Measurements from ENCODE around the gene CHI3L1. TPM values are rescaled to one million over a fixed set of nuclear protein-coding genes. Genes with fewer than 3 reads are reported as not detected.
"Not testable (repeated sequence)": the region's sequence is repeated elsewhere in the genome, so short reads cannot be mapped to it uniquely, and the experiment has no call there.

CHI3L1 gene
- 10 to 100 TPM in 4 of 7 donors, 1 to 10 TPM in 3; 7.1 to 41.2 (median 15.2) TPM for total RNA-seq
- 10 to 100 TPM in 2 of 3 donors, 1 to 10 TPM in 1; 2.7 to 40.8 (median 15.7) TPM for polyA plus RNA-seq
- long read RNA-seq, donor 1 = 0 reads
- long read RNA-seq, donor 2 = 0 reads

DNA sequence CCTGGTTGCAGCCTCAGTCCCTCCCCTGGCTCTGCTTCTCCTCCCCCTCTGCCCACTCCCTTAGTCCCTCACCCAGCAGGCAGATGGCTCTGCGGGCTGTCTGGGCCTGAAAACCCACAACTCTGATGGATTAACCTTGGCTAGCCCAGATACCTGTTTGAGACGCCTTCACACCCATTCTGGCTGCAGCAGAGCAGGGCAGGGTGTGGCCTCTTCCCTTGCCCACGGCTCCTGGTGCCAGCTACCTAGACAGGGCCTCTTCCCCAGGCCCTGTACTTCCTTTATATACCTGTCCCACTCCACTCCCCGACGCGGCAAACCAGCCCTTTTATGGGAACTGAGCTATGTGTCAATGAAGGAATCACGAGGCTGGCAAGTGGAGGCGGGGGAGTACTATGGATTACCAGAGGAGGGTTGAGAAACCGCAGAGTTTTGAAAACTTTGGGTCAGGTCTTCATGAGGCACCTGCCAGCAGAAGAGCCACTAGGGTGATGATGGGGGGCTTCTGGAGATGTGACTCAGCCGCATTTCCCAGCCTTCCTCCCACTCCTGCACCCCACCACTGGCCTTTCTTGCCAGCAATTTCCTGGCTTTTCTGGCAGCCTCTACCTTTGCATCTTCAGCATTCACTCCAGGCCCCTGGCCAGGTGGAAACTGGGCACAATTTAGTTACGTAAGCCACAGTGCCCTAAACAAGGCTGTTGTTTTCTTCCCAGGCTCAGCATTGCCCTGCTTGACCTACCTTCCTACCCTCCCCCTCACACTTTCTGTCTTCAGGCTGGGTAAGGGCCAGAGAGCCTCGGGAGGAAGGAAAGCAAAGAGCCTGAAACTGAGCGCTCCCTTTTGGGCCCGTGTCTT is at the start of gene CHI3L1:
TSS of gene CHI3L1 (minus strand) at position 259 of the 858 bp plus-strand sequence. CDS start at position 178, 81 bp downstream.
- H3K4me1 ChIP-seq = peaks cover 0 to 50% (median 12%) of the 10 kb centered on the region in 6 donors
- no peak for TF ChIP-seq POLR2A (IDR thresholded peaks at IDR 0.05)
- TF ChIP-seq POLR2AphosphoS5 (IDR thresholded peaks at IDR 0.05) = no peak
- TF ChIP-seq, protein P1, sequence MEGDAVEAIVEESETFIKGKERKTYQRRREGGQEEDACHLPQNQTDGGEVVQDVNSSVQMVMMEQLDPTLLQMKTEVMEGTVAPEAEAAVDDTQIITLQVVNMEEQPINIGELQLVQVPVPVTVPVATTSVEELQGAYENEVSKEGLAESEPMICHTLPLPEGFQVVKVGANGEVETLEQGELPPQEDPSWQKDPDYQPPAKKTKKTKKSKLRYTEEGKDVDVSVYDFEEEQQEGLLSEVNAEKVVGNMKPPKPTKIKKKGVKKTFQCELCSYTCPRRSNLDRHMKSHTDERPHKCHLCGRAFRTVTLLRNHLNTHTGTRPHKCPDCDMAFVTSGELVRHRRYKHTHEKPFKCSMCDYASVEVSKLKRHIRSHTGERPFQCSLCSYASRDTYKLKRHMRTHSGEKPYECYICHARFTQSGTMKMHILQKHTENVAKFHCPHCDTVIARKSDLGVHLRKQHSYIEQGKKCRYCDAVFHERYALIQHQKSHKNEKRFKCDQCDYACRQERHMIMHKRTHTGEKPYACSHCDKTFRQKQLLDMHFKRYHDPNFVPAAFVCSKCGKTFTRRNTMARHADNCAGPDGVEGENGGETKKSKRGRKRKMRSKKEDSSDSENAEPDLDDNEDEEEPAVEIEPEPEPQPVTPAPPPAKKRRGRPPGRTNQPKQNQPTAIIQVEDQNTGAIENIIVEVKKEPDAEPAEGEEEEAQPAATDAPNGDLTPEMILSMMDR (IDR thresholded peaks at IDR 0.05 in 8 of 11, conservative IDR thresholded peaks at IDR 0.05 in 3 of 11) = no peak
- H3K4me3 ChIP-seq = peak within 1 kb of the TSS in 1 of 8 donors; percentile 17
- WGBS, 5 donors = 23 to 37% (median 29%) methylated on average over 13 to 14 of the region's 14 CpGs
- intact Hi-C loops (cut with DNase I; ENCODE audit: low total_unique reads) = no loop called here
- peak; percentile 67 for DNase-seq
- peaks cover 0 to 27% (median 0%) of the 10 kb centered on the region in 7 donors for H3K27me3 ChIP-seq (replicated peaks in 1 of 7)
- H3K9me3 ChIP-seq = no peaks in the 10 kb centered on the region
- no peaks in the 10 kb centered on the region for H3K36me3 ChIP-seq
- peak within 1 kb of the TSS in 6 of 8 donors; percentile 1 to 50 (median 40) for H3K27ac ChIP-seq

DNA sequence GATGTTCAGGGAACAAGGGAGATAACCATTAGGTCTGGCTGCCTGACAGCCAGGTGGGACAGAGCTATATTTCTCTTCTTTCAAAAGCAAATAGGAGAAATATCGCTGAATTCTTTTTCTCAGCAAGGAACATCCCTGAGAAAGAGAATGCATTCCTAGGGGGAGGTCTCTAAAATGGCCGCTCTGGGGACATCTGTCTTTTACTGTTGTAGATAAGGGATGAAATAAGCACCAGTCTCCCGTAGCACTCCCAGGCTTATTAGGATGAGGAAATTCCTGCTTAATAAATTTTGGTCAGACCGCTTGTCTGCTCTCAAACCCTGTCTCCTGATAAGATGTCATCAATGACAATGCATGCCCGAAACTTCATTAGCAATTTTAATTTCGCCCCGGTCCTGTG is 48.4 kb upstream of the CHI3L1 start:
- not testable (repeated sequence) for H3K27ac ChIP-seq, DNase-seq
- 88 to 94% (median 91%) methylated on average over 7 of the region's 7 CpGs for WGBS, 5 donors

DNA sequence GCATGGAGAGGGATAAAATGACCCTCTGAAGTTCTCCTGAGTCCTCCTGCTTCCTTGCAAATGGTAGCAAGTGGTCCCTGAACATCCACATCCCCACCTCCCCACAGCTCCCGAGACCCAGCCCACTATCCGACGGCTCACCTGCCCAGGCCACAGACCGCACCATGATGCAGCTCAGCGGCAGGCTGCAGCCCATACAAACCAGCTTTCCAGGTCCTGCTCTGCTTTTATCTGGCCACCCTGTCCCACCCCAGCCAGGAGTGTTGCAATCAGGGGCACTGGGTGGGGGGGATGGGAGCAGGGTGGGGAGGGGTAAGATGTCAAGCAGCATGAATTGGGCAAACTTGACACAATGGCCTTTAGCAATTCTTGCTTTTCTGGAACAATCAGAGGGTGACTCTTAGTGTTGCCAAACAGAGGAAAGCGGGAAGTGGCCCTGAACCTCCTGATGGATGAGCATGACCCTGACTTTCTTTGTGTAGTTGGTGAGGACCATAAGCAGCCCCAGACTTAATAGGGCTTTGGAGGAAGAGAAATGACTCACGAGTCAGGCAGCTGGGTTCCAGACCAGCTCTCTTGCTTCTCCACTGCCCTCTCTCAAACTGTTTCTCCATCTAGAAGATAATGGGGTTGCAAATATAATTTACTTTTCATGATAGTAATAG is 43.1 kb upstream of the CHI3L1 start, which contains the start of gene CHIT1:
TSS of gene CHIT1 (minus strand) at position 203 of the 665 bp plus-strand sequence. CDS start at position 166, 37 bp downstream.
- DNase-seq = no peak
- WGBS, 5 donors = 69 to 87% (median 81%) methylated on average over 7 of the region's 7 CpGs
- intact Hi-C loops (cut with DNase I; ENCODE audit: low total_unique reads) = no loop called here
- H3K9me3 ChIP-seq = peaks cover 0 to 16% (median 10%) of the 10 kb centered on the region in 8 donors
- peaks cover 0 to 26% (median 0%) of the 10 kb centered on the region in 7 donors for H3K27me3 ChIP-seq (replicated peaks in 1 of 7)
- H3K4me3 ChIP-seq = no peak within 1 kb of the TSS
- peak within 1 kb of the TSS in 1 of 8 donors; percentile 16 for H3K27ac ChIP-seq
- peaks cover 0 to 7% (median 0%) of the 10 kb centered on the region in 6 donors for H3K4me1 ChIP-seq
- TF ChIP-seq POLR2A (IDR thresholded peaks at IDR 0.05) (no peak), POLR2AphosphoS5 (IDR thresholded peaks at IDR 0.05) (no peak)
- TF ChIP-seq, protein P1 (IDR thresholded peaks at IDR 0.05 in 8 of 11, conservative IDR thresholded peaks at IDR 0.05 in 3 of 11) = no peak
- no peaks in the 10 kb centered on the region for H3K36me3 ChIP-seq

More for the DNA sequence above, 48.4 kb upstream of the CHI3L1 start:
- H3K36me3 ChIP-seq; H3K4me1 ChIP-seq; intact Hi-C loops (cut with DNase I; ENCODE audit: low total_unique reads); H3K4me3 ChIP-seq: not testable (repeated sequence)
- Histone ChIP-seq H3K27me3 (replicated peaks in 1 of 7) (peaks cover 0 to 19% (median 0%) of the 10 kb centered on the region in 7 donors), H3K9me3 (peaks cover 0 to 36% (median 30%) of the 10 kb centered on the region in 8 donors)

DNA sequence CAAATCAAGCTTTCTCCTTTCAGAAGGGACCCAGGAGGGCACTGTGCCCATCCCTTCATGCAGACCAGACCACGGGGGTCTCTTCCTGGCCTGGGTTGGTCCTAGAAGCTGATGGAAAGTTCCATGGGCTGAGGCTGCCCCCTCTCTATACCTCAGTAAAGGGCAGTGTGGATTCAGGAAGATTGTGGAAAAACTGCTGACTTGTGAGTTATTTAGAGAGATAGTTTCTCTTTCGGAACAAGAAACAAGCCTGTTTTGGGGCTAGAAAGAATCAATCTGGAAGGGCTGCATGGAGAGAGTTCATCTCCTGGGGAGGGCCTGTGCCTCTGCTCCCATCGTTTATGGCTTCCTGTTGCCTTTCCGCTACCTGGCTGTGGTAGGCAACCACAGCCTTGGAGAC is 42.2 kb upstream of the CHI3L1 start:
- DNase-seq = no peak
- intact Hi-C loops (cut with DNase I; ENCODE audit: low total_unique reads) = no loop called here

More for the DNA sequence above, 42.2 kb upstream of the CHI3L1 start:
- peaks cover 0 to 7% (median 0%) of the 10 kb centered on the region in 6 donors for H3K4me1 ChIP-seq
- no peak for TF ChIP-seq POLR2A (IDR thresholded peaks at IDR 0.05)
- TF ChIP-seq, protein P1 (IDR thresholded peaks at IDR 0.05 in 8 of 11, conservative IDR thresholded peaks at IDR 0.05 in 3 of 11) = no peak
- no peak for TF ChIP-seq POLR2AphosphoS5 (IDR thresholded peaks at IDR 0.05)
- peak overlapping the region in 1 of 8 donors; percentile 16 for H3K27ac ChIP-seq
- H3K36me3 ChIP-seq = peaks cover 0 to under 1% (median 0%) of the 10 kb centered on the region in 6 donors
- H3K27me3 ChIP-seq (replicated peaks in 1 of 7) = peaks cover 0 to 28% (median 0%) of the 10 kb centered on the region in 7 donors
- H3K4me3 ChIP-seq = no peak overlapping the region
- peaks cover 0 to 7% (median 1%) of the 10 kb centered on the region in 8 donors for H3K9me3 ChIP-seq
- WGBS, 5 donors = 60 to 72% (median 65%) methylated on average over 4 of the region's 4 CpGs
